Osteoblast (primary cell): ENCODE measurements around the gene SUV39H2. TPM values are rescaled to one million over a fixed set of nuclear protein-coding genes. Genes with fewer than 3 reads are reported as not detected.

Source experiments
- DNase-seq: peaks from one replicate; pipeline ENCODE4 v3.0.0; 2011; ENCODE audit warnings: low spot score, mixed read lengths; ENCODE audit not compliant: insufficient read length; ENCODE audit errors: missing footprints
- H2AFZ ChIP-seq: 2 replicates; pipeline ENCODE4 v1.6.0; 2011; ENCODE audit warnings: mild to moderate bottlenecking, low read length
- H3K27ac ChIP-seq: 2 replicates; pipeline ENCODE4 v1.5.1; 2011; ENCODE audit warnings: mild to moderate bottlenecking, low read depth, low read length, moderate library complexity
- H3K27me3 ChIP-seq: 2 replicates; pipeline ENCODE4 v1.6.0; 2012; ENCODE audit warnings: mild to moderate bottlenecking, control low read depth, inconsistent platforms, low read length, moderate library complexity; ENCODE audit not compliant: insufficient read depth
- H3K36me3 ChIP-seq: 2 replicates; pipeline ENCODE4 v1.5.1; 2011; ENCODE audit warnings: mild to moderate bottlenecking, low read length, control low read depth, moderate library complexity; ENCODE audit not compliant: insufficient read depth
- H3K4me1 ChIP-seq: 2 replicates; pipeline ENCODE4 v1.5.1; 2011; ENCODE audit warnings: mild to moderate bottlenecking, low read length, control low read depth, moderate library complexity; ENCODE audit not compliant: insufficient read depth
- H3K4me2 ChIP-seq: 2 replicates; pipeline ENCODE4 v1.6.0; 2011; ENCODE audit warnings: mild to moderate bottlenecking, low read length; ENCODE audit not compliant: insufficient read depth
- H3K4me3 ChIP-seq: fragments of 200-600 bp; sonication (generic); 3 replicates; pipeline ENCODE4 v1.5.1; 2012; ENCODE audit warnings: mild to moderate bottlenecking, low read length, inconsistent platforms; ENCODE audit not compliant: insufficient read depth
- H3K79me2 ChIP-seq: 2 replicates; pipeline ENCODE4 v1.6.0; 2012; ENCODE audit warnings: mild to moderate bottlenecking, low read length, control low read depth, inconsistent platforms; ENCODE audit not compliant: insufficient read depth
- H3K9me3 ChIP-seq: 2 replicates; pipeline ENCODE4 v1.5.1; 2011; ENCODE audit warnings: low read depth, low read length, control low read depth
- H4K20me1 ChIP-seq: 2 replicates; pipeline ENCODE4 v1.6.0; 2012; ENCODE audit warnings: mild to moderate bottlenecking, low read length, control low read depth; ENCODE audit not compliant: insufficient read depth
- CTCF ChIP-seq: IDR thresholded peaks from 2 replicates; pipeline ENCODE4 v1.5.1; 2011; ENCODE audit warnings: mild to moderate bottlenecking, low read depth, low read length, moderate library complexity; ENCODE audit errors: extremely low read depth
- total RNA-seq: library from RNA; depleted of rRNA; stranded (reverse); fragments of >200 nt; gene quantifications from 2 replicates; pipeline ENCODE4 v1.2.3, GENCODE V29; 2012

SUV39H2 gene
- total RNA-seq, 1 donor: 6.9 TPM

DNA sequence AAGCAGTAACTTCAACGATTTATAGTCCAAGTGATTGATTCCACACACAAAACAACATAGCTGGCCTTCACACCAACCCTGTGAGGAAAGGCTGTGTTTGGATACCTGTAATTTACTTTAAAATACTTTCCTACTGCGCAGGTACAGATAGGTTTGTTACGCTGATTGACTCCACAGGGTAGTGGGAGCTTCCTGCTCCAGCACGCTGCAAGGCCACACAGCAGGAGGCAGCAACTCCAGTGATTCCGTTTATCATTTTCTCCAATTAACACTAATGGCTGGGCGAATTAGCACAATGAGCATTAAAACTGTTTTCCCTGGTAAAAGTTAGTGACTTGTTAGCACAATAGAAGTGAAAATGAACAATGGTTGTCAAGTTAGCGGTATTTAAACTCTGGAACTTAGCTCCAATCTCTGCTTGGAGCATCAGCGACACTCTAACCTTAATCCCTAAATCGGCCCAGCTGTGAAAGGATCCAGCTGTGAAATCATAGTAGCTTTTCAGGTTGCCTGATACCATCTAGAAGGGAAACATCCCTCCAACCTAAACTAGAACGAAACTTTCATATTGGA lies 74.3 kb downstream of the SUV39H2 start:
- no peaks in the 10 kb centered on the region for H3K27me3 ChIP-seq
- peak overlapping the region; percentile 97 for H3K4me3 ChIP-seq
- no peaks in the 10 kb centered on the region for H3K36me3 ChIP-seq
- peak overlapping the region; percentile 84 for H3K27ac ChIP-seq
- peaks cover 53% of the 10 kb centered on the region for H3K79me2 ChIP-seq
- no peak for DNase-seq
- H4K20me1 ChIP-seq: peaks cover 5% of the 10 kb centered on the region
- peaks cover 18% of the 10 kb centered on the region for H3K4me1 ChIP-seq
- peak overlapping the region; percentile 98 for H3K4me2 ChIP-seq
- no peaks in the 10 kb centered on the region for H3K9me3 ChIP-seq
- TF ChIP-seq CTCF: peak; percentile 12
- H2AFZ ChIP-seq: peak overlapping the region; percentile 100

- no peak for TF ChIP-seq CTCF
- Histone ChIP-seq H3K27me3 (no peaks in the 10 kb centered on the region), H3K27ac (peak overlapping the region; percentile 84), H2AFZ (peak overlapping the region; percentile 100), H3K4me1 (peaks cover 18% of the 10 kb centered on the region), H3K9me3 (no peaks in the 10 kb centered on the region), H3K36me3 (no peaks in the 10 kb centered on the region), H3K4me2 (peak overlapping the region; percentile 98), H3K79me2 (peaks cover 47% of the 10 kb centered on the region), H4K20me1 (peaks cover 5% of the 10 kb centered on the region), H3K4me3 (peak overlapping the region; percentile 97)
- peak; percentile 91 for DNase-seq
Observed at GRCh38 chr10:14953424-14954000, 74.8 kb downstream of the SUV39H2 start.

Other genes starting within 250 kb of the SUV39H2 start
- 24.2 and 30.0 TPM in 2 replicates for gene FAM107B, start 104.0 kb upstream of the SUV39H2 start, total RNA-seq
- gene CDNF, start 40.8 kb upstream of the SUV39H2 start, total RNA-seq: 1.8 TPM in 2 replicates
- gene HSPA14, start 40.6 kb upstream of the SUV39H2 start, total RNA-seq: 11.9 and 12.7 TPM in 2 replicates
- gene MSANTD7, start 40.6 kb upstream of the SUV39H2 start, total RNA-seq: 17.7 and 22.4 TPM in 2 replicates
- gene DCLRE1C, start 75.2 kb downstream of the SUV39H2 start, total RNA-seq: 16.3 and 17.7 TPM in 2 replicates
- 1.2 TPM in 1 of 2 replicates, not detected in the other for gene MEIG1, start 80.5 kb downstream of the SUV39H2 start, total RNA-seq
- not detected in 2 replicates for gene OLAH, start 165.1 kb downstream of the SUV39H2 start, total RNA-seq
- 0.72 and 0.88 TPM in 2 replicates for gene ACBD7, start 209.9 kb downstream of the SUV39H2 start, total RNA-seq
- gene RPP38, start 218.5 kb downstream of the SUV39H2 start, total RNA-seq: 13.8 and 16.6 TPM in 2 replicates